CD4-positive, CD25-positive, alpha-beta regulatory T cell (primary cell): ENCODE measurements around the gene ATR. TPM values are rescaled to one million over a fixed set of nuclear protein-coding genes. Genes with fewer than 3 reads are reported as not detected.
A peak's percentile ranks its signal among the peaks of the same experiment; 100 is the strongest.

Source experiments
- ATAC-seq, 2 donors: fragments of 150-1000 bp; cut with Tn5 transposase; one replicate each; pipeline ENCODE4 v1.10.0; 2021; ENCODE audit warnings: low read depth in 2 of 2, moderate number of reproducible peaks in 2 of 2, moderate library complexity in 1 of 2
- DNase-seq, 3 donors: peaks; one replicate each; pipeline versions ENCODE4 v3.0.0 to v3.0.0-alpha.2; 2012 to 2022; ENCODE audit warnings: mixed read lengths in 1 of 3
- H3K27ac ChIP-seq: one replicate; pipeline ENCODE4 v1.7.0; 2013; ENCODE audit warnings: mild to moderate bottlenecking, low read length; ENCODE audit not compliant: insufficient read depth, poor library complexity, severe bottlenecking
- H3K27me3 ChIP-seq: one replicate; pipeline ENCODE4 v1.7.0; 2013; ENCODE audit warnings: low read length; ENCODE audit not compliant: control insufficient read depth, insufficient read depth
- H3K36me3 ChIP-seq: one replicate; pipeline ENCODE4 v1.7.0; 2013; ENCODE audit warnings: mild to moderate bottlenecking, low read length, moderate library complexity; ENCODE audit not compliant: control insufficient read depth, insufficient read depth
- H3K4me1 ChIP-seq: 2 replicates; pipeline ENCODE4 v1.7.0; 2013; ENCODE audit warnings: mild to moderate bottlenecking, low read length; ENCODE audit not compliant: insufficient read depth, control insufficient read depth, poor library complexity, severe bottlenecking
- H3K4me3 ChIP-seq: one replicate; pipeline ENCODE4 v1.7.0; 2013; ENCODE audit warnings: low read depth, mild to moderate bottlenecking, low read length, moderate library complexity
- H3K9me3 ChIP-seq, 2 experiments: 1 replicate in 1 of 2; 2 replicates in 1 of 2; pipeline ENCODE4 v1.7.0; 2013; ENCODE audit warnings: low read length in 2 of 2, mild to moderate bottlenecking in 1 of 2, moderate library complexity in 1 of 2; ENCODE audit not compliant: control insufficient read depth in 2 of 2
- H3K27ac Mint-ChIP-seq, 3 donors: one replicate each; pipeline ENCODE4 v1.8.0; 2020 to 2022; ENCODE audit warnings: mild to moderate bottlenecking in 3 of 3, mixed read lengths in 3 of 3, moderate library complexity in 2 of 3
- H3K27me3 Mint-ChIP-seq: one replicate; pipeline ENCODE4 v1.8.0; 2022; ENCODE audit warnings: mild to moderate bottlenecking, mixed read lengths
- H3K36me3 Mint-ChIP-seq: one replicate; pipeline ENCODE4 v1.8.0; 2020; ENCODE audit warnings: mixed read lengths
- H3K4me1 Mint-ChIP-seq, 4 donors: one replicate each; pipeline ENCODE4 v1.8.0; 2020 to 2022; ENCODE audit warnings: mixed read lengths in 4 of 4, mild to moderate bottlenecking in 1 of 4
- H3K4me3 Mint-ChIP-seq, 4 donors: one replicate each; pipeline ENCODE4 v1.8.0; 2020 to 2022; ENCODE audit warnings: mild to moderate bottlenecking in 4 of 4, mixed read lengths in 4 of 4, moderate library complexity in 3 of 4
- H3K9me3 Mint-ChIP-seq, 7 donors: one replicate each; pipeline ENCODE4 v1.8.0; 2020 to 2022; ENCODE audit warnings: mixed read lengths in 7 of 7, mild to moderate bottlenecking in 3 of 7, moderate library complexity in 2 of 7
- polyA plus RNA-seq, 4 donors: library from polyadenylated mRNA; unstranded; fragments of 300-500 nt; fragmentation: Illumina TruSeq; gene quantifications; one replicate each; pipeline ENCODE4 v1.2.3, GENCODE V29; 2021
- total RNA-seq: library from RNA; stranded (reverse); gene quantifications from one replicate; pipeline ENCODE4 v1.2.3, GENCODE V29; 2022

ATR gene
- total and polyA plus RNA-seq, 5 donors from 2014 or later, result 9.7 to 38.3 (median 13.6) TPM

GRCh38 chr3:142495103-142495502 lies 83.4 kb downstream of the ATR start:
- H3K27me3 Mint-ChIP-seq, result no peaks in the 10 kb centered on the region
- no peak overlapping the region for H3K27ac ChIP-seq
- ATAC-seq (no peak), DNase-seq (no peak)
- H3K9me3 Mint-ChIP-seq, result no peaks in the 10 kb centered on the region
- no peaks in the 10 kb centered on the region for H3K27me3 ChIP-seq
- H3K4me1 ChIP-seq, result no peaks in the 10 kb centered on the region
- H3K4me1 Mint-ChIP-seq, result peaks cover 0 to 4% (median 2%) of the 10 kb centered on the region in 4 donors
- H3K4me3 ChIP-seq, result no peak overlapping the region
- H3K9me3 ChIP-seq, result no peaks in the 10 kb centered on the region
- peak overlapping the region in 1 of 3 donors; percentile 16 for H3K27ac Mint-ChIP-seq
- no peak overlapping the region for H3K4me3 Mint-ChIP-seq
- peaks cover 65% of the 10 kb centered on the region for H3K36me3 ChIP-seq
- peaks cover 61% of the 10 kb centered on the region for H3K36me3 Mint-ChIP-seq

DNA sequence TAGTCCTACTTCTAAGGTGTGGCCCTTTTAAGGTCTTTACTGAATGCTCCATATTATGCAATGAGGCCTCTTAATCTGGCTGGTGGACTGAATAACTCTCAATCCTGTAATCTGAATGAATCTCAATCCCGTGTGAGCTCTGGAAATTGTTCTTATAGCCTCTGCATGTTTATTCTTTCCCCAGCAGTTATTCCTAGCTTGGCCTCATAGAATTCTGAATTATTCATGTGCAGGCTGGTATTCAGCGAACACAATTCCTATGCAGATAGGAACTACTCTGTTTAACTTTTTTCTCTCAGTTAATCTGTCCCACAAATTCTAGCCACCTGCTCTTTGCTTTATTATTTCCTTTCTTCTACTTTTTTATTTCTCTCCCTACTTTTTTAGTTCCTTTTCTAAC lies 86.3 kb downstream of the ATR start:
- H3K36me3 ChIP-seq, result peaks cover 59% of the 10 kb centered on the region

GRCh38 chr3:142489572-142490323 lies 88.8 kb downstream of the ATR start:
- no peak overlapping the region for H3K27ac Mint-ChIP-seq
- H3K4me1 Mint-ChIP-seq, result peaks cover 0 to 12% (median 2%) of the 10 kb centered on the region in 4 donors
- Histone ChIP-seq H3K27ac (no peak overlapping the region), H3K9me3 (no peaks in the 10 kb centered on the region), H3K4me1 (no peaks in the 10 kb centered on the region), H3K4me3 (no peak overlapping the region), H3K27me3 (no peaks in the 10 kb centered on the region), H3K36me3 (peaks cover 61% of the 10 kb centered on the region)
- no peaks in the 10 kb centered on the region for H3K27me3 Mint-ChIP-seq
- H3K36me3 Mint-ChIP-seq, result peaks cover 65% of the 10 kb centered on the region
- H3K9me3 Mint-ChIP-seq, result peaks cover 0 to 4% (median 0%) of the 10 kb centered on the region in 7 donors
- no peak for ATAC-seq
- no peak overlapping the region for H3K4me3 Mint-ChIP-seq
- no peak for DNase-seq

More for the DNA sequence above, 86.3 kb downstream of the ATR start:
- H3K9me3 ChIP-seq, result no peaks in the 10 kb centered on the region
- DNase-seq (no peak), ATAC-seq (no peak)
- Mint-ChIP-seq H3K4me3 (no peak overlapping the region), H3K27ac (peak overlapping the region in 1 of 3 donors; percentile 26), H3K36me3 (peaks cover 66% of the 10 kb centered on the region), H3K9me3 (peaks cover 0 to 4% (median 0%) of the 10 kb centered on the region in 7 donors), H3K4me1 (peaks cover 0 to 4% (median 2%) of the 10 kb centered on the region in 4 donors), H3K27me3 (no peaks in the 10 kb centered on the region)
- H3K4me1 ChIP-seq, result no peaks in the 10 kb centered on the region
- no peak overlapping the region for H3K4me3 ChIP-seq
- H3K27ac ChIP-seq, result no peak overlapping the region
- no peaks in the 10 kb centered on the region for H3K27me3 ChIP-seq

DNA sequence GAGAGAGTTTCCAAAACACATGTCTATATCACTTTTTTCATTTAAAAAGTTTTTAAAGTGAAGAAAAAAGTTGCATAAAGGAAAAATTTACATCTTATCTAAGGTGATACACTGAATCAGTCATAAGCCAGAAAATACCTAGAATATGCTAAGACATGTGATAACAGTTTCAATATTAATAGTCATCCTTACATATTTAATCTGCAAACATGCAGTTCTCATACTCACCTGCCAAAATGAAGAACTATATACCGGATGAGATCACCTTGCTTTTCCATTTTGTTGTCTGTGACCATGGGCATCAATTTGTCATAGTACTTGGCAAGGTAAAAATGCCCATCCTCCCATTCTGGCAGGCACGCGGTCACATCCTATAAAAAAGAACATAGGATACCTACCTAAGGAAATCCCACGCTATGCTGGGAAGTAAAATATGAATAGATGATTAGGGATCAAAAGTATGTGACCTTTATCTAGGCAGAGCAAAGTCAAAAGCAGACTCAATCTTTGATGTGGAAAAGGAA lies 93.6 kb downstream of the ATR start:
- peaks cover 0 to 5% (median 1%) of the 10 kb centered on the region in 7 donors for H3K9me3 Mint-ChIP-seq
- H3K27me3 ChIP-seq, result no peaks in the 10 kb centered on the region
- ATAC-seq, result no peak
- peaks cover 4 to 12% of the 10 kb centered on the region in 2 experiments for H3K9me3 ChIP-seq
- no peaks in the 10 kb centered on the region for H3K27me3 Mint-ChIP-seq
- no peaks in the 10 kb centered on the region for H3K4me1 ChIP-seq
- peaks cover 0 to 12% (median 0%) of the 10 kb centered on the region in 4 donors for H3K4me1 Mint-ChIP-seq
- no peak overlapping the region for H3K4me3 Mint-ChIP-seq
- peaks cover 54% of the 10 kb centered on the region for H3K36me3 Mint-ChIP-seq
- peaks cover 61% of the 10 kb centered on the region for H3K36me3 ChIP-seq
- H3K27ac ChIP-seq, result no peak overlapping the region
- no peak overlapping the region for H3K4me3 ChIP-seq
- H3K27ac Mint-ChIP-seq, result no peak overlapping the region
- DNase-seq, result peak in 1 of 3 donors; percentile 5

DNA sequence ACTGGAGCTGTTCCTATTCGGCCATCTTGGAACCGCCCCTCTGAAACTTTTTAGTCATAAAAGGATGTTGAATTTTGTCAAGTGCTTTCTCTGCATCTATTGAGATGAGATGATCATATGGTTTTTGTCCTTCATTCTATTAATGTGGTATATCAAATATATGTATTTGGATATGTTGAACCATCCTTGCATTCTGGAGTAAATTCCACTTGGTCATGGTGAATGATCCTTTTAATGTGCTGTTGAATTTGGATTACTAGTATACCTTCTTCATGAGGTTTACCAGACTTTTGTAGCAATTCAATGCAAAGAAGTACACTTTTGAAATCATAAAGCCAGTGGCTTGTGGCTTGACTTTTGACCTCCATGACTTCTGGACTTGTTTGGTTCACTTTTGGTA lies 97.3 kb downstream of the ATR start:
- no peak overlapping the region for H3K27ac Mint-ChIP-seq
- no peak for ATAC-seq
- peaks cover 4 to 12% of the 10 kb centered on the region in 2 experiments for H3K9me3 ChIP-seq

DNA sequence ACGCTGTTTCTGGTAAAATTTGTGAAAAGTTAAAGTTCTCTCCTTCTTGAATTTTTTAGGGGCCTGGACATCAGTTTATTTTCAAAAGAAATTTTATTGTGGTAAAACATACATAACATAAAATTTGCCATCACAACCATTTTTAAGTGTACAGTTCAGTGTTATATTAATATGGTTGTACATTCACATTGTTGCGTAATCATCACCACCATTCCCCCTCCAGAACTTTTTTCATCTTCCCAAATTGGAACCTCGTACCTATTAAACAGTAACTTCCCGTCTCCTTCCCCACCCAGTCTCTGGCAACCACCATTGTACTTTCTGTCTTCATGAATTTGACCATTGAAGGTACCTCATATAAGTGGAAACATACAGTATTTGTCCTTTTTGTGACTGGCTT lies 107.7 kb downstream of the ATR start:
- Histone ChIP-seq H3K27me3 (no peaks in the 10 kb centered on the region), H3K27ac (no peak overlapping the region), H3K9me3 (no peaks in the 10 kb centered on the region), H3K4me3 (no peak overlapping the region), H3K36me3 (peaks cover 8% of the 10 kb centered on the region), H3K4me1 (no peaks in the 10 kb centered on the region)
- DNase-seq, result no peak
- ATAC-seq, result no peak
- Mint-ChIP-seq H3K36me3 (peaks cover 8% of the 10 kb centered on the region), H3K4me3 (no peak overlapping the region), H3K9me3 (peaks cover 0 to 2% (median 0%) of the 10 kb centered on the region in 7 donors), H3K4me1 (no peaks in the 10 kb centered on the region), H3K27ac (peak overlapping the region in 1 of 3 donors; percentile 1), H3K27me3 (no peaks in the 10 kb centered on the region)

More for the DNA sequence above, 97.3 kb downstream of the ATR start:
- H3K4me3 ChIP-seq, result no peak overlapping the region
- H3K27me3 ChIP-seq, result no peaks in the 10 kb centered on the region
- DNase-seq, result peak in 1 of 3 donors; percentile 6
- H3K36me3 ChIP-seq, result peaks cover 47% of the 10 kb centered on the region
- Mint-ChIP-seq H3K4me3 (no peak overlapping the region), H3K36me3 (peaks cover 36% of the 10 kb centered on the region), H3K4me1 (peaks cover 0 to 8% (median 0%) of the 10 kb centered on the region in 4 donors), H3K9me3 (peaks cover 0 to 7% (median 4%) of the 10 kb centered on the region in 7 donors), H3K27me3 (no peaks in the 10 kb centered on the region)
- no peaks in the 10 kb centered on the region for H3K4me1 ChIP-seq
- H3K27ac ChIP-seq, result no peak overlapping the region

DNA sequence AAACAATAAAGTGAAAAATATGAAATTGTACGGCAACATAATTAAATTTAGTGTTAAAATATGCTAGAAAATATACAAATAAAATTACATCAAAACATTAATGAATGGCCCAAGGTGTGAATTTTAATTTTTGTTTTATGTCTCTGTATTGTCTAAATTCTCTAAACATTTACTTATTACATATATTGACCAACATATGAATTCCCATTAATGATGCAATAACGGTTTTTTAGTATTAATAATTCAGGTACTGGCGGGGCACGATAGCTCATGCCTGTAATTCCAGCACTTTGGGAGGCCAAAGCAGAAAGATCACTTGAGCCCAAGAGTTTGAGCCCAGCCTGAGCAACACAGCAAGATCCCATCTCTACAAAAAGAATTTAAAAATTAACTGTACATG lies 110.1 kb downstream of the ATR start:
- Histone ChIP-seq H3K9me3 (no peaks in the 10 kb centered on the region), H3K27ac (no peak overlapping the region), H3K27me3 (no peaks in the 10 kb centered on the region), H3K36me3 (peaks cover 13% of the 10 kb centered on the region), H3K4me3 (no peak overlapping the region), H3K4me1 (no peaks in the 10 kb centered on the region)
- Mint-ChIP-seq H3K27ac (no peak overlapping the region), H3K4me3 (no peak overlapping the region), H3K9me3 (peaks cover 0 to 1% (median 0%) of the 10 kb centered on the region in 7 donors), H3K36me3 (peaks cover 13% of the 10 kb centered on the region), H3K27me3 (no peaks in the 10 kb centered on the region), H3K4me1 (no peaks in the 10 kb centered on the region)
- ATAC-seq, result no peak
- no peak for DNase-seq
